Measurements from ENCODE around the gene MYH8. TPM values are rescaled to one million over a fixed set of nuclear protein-coding genes. Genes with fewer than 3 reads are reported as not detected.
A peak's percentile ranks its signal among the peaks of the same experiment; 100 is the strongest.

Gene MYH8
- polyA plus RNA-seq, 1 of the 3 experiments (the other 2 are of a cell fraction): under 0.01 TPM

- Histone ChIP-seq H3K27ac (ENCODE audit: low read depth in 2 of 2, low read length in 1 of 2) (no peak overlapping the region), H3K4me3 (ENCODE audit: low read depth in 2 of 2, low read length in 1 of 2) (no peak overlapping the region), H3K4me2 (no peak overlapping the region), H2AFZ (ENCODE audit: low read depth) (no peak overlapping the region), H3K4me1 (ENCODE audit: control insufficient read depth in 1 of 2, insufficient read depth in 2 of 2, low read depth in 1 of 2, low read length in 1 of 2) (no peaks in the 10 kb centered on the region), H3K79me2 (ENCODE audit: insufficient read depth) (no peaks in the 10 kb centered on the region), H3K9ac (no peak overlapping the region), H3K9me2 (no peaks in the 10 kb centered on the region), H4K20me1 (ENCODE audit: insufficient read depth) (no peaks in the 10 kb centered on the region), H3F3A (replicated peaks; ENCODE audit: insufficient read depth) (no peaks in the 10 kb centered on the region), H3K36me3 (replicated peaks in 1 of 2; ENCODE audit: control insufficient read depth in 1 of 2, insufficient read depth in 2 of 2, low read length in 1 of 2) (no peaks in the 10 kb centered on the region), H3K27me3 (ENCODE audit: insufficient read depth) (no peaks in the 10 kb centered on the region), H3K9me3 (no peaks in the 10 kb centered on the region)
- TF ChIP-seq SMC3 (IDR thresholded peaks at IDR 0.05; ENCODE audit: low read depth, low read length): peak; percentile 10; the same call in 1 of the 2 replicates
- TF ChIP-seq CTCF (IDR thresholded peaks at IDR 0.05): peak; percentile 35; the same call in 1 of the 2 replicates
- TF ChIP-seq, protein P1, sequence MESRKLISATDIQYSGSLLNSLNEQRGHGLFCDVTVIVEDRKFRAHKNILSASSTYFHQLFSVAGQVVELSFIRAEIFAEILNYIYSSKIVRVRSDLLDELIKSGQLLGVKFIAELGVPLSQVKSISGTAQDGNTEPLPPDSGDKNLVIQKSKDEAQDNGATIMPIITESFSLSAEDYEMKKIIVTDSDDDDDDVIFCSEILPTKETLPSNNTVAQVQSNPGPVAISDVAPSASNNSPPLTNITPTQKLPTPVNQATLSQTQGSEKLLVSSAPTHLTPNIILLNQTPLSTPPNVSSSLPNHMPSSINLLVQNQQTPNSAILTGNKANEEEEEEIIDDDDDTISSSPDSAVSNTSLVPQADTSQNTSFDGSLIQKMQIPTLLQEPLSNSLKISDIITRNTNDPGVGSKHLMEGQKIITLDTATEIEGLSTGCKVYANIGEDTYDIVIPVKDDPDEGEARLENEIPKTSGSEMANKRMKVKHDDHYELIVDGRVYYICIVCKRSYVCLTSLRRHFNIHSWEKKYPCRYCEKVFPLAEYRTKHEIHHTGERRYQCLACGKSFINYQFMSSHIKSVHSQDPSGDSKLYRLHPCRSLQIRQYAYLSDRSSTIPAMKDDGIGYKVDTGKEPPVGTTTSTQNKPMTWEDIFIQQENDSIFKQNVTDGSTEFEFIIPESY (IDR thresholded peaks at IDR 0.05; ENCODE audit: borderline replicate concordance, low read depth): no peak
- ChIA-PET POLR2A (no interaction called here), CTCF (interaction anchor here (0.7 kb wide), 1 partner anchor 280 kb away, joined by 3 read pairs; no protein-coding TSS in a partner anchor)
- 38% methylated on average over 1 of the region's 1 CpG for WGBS (ENCODE audit: low lambda C conversion rate)
- DNase-seq: peak; percentile 11
Measured at GRCh38 chr17:10349403-10349802, 72.3 kb downstream of the MYH8 start.

GRCh38 chr17:10344816-10345215 lies 76.9 kb downstream of the MYH8 start:
- no peak overlapping the region for H3K9ac ChIP-seq
- no peak overlapping the region for H3K27ac ChIP-seq (ENCODE audit: low read depth in 2 of 2, low read length in 1 of 2)
- ChIA-PET CTCF (no interaction called here), POLR2A (no interaction called here)
- WGBS (ENCODE audit: low lambda C conversion rate): 29% methylated on average over 3 of the region's 3 CpGs
- H3K4me3 ChIP-seq (ENCODE audit: low read depth in 2 of 2, low read length in 1 of 2): no peak overlapping the region
- H2AFZ ChIP-seq (ENCODE audit: low read depth): no peak overlapping the region
- H3K4me2 ChIP-seq: no peak overlapping the region
- no peaks in the 10 kb centered on the region for H3F3A ChIP-seq (replicated peaks; ENCODE audit: insufficient read depth)
- H3K36me3 ChIP-seq (replicated peaks in 1 of 2; ENCODE audit: control insufficient read depth in 1 of 2, insufficient read depth in 2 of 2, low read length in 1 of 2): no peaks in the 10 kb centered on the region
- H3K9me3 ChIP-seq: no peaks in the 10 kb centered on the region
- no peaks in the 10 kb centered on the region for H3K9me2 ChIP-seq
- H4K20me1 ChIP-seq (ENCODE audit: insufficient read depth): no peaks in the 10 kb centered on the region
- TF ChIP-seq NRF1 (IDR thresholded peaks at IDR 0.05; ENCODE audit: low read depth, low read length): no peak
- no peak for TF ChIP-seq YY1 (IDR thresholded peaks at IDR 0.05; ENCODE audit: low read depth)
- TF ChIP-seq RXRA (IDR thresholded peaks at IDR 0.05; ENCODE audit: borderline replicate concordance, low read depth): no peak
- TF ChIP-seq RAD21 (IDR thresholded peaks at IDR 0.05; ENCODE audit: low read length): no peak
- no peak for TF ChIP-seq CTCF (IDR thresholded peaks at IDR 0.05)
- no peak for TF ChIP-seq JUND (IDR thresholded peaks at IDR 0.05)
- no peak for TF ChIP-seq EZH2phosphoT487 (IDR thresholded peaks at IDR 0.05; ENCODE audit: borderline replicate concordance, low read depth)
- TF ChIP-seq GATA2 (CRISPR knock-in tag; IDR thresholded peaks at IDR 0.05): no peak
- TF ChIP-seq, protein P1 (IDR thresholded peaks at IDR 0.05; ENCODE audit: borderline replicate concordance, low read depth): no peak
- TF ChIP-seq, protein P2, sequence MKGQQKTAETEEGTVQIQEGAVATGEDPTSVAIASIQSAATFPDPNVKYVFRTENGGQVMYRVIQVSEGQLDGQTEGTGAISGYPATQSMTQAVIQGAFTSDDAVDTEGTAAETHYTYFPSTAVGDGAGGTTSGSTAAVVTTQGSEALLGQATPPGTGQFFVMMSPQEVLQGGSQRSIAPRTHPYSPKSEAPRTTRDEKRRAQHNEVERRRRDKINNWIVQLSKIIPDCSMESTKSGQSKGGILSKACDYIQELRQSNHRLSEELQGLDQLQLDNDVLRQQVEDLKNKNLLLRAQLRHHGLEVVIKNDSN (IDR thresholded peaks at IDR 0.05; ENCODE audit: borderline replicate concordance, low read depth): no peak
- no peak for TF ChIP-seq MAX (IDR thresholded peaks at IDR 0.05; ENCODE audit: low read depth)
- TF ChIP-seq RFX5 (IDR thresholded peaks at IDR 0.05; ENCODE audit: low read length): no peak
- TF ChIP-seq EP300 (IDR thresholded peaks at IDR 0.05; ENCODE audit: borderline replicate concordance in 1 of 2, low read depth in 1 of 2, low read length in 1 of 2): no peak
- no peak for TF ChIP-seq MEF2A (IDR thresholded peaks at IDR 0.05; ENCODE audit: borderline replicate concordance, low read depth)
- no peaks in the 10 kb centered on the region for H3K79me2 ChIP-seq (ENCODE audit: insufficient read depth)
- H3K27me3 ChIP-seq (ENCODE audit: insufficient read depth): no peaks in the 10 kb centered on the region
- no peaks in the 10 kb centered on the region for H3K4me1 ChIP-seq (ENCODE audit: control insufficient read depth in 1 of 2, insufficient read depth in 2 of 2, low read depth in 1 of 2, low read length in 1 of 2)
- no peak for DNase-seq
